HCT116 (cell line): ENCODE measurements around the gene OSBPL10. TPM values are rescaled to one million over a fixed set of nuclear protein-coding genes. Genes with fewer than 3 reads are reported as not detected.

Source experiments
- ATAC-seq: fragments of 200-7000 bp; cut with Tn5 transposase; 2 replicates; pipeline ENCODE4 v1.9.1; 2020; ENCODE audit warnings: mild to moderate bottlenecking, moderate library complexity
- BruUV-seq: library from RNA; stranded (reverse); fragments of 400-500 nt; replicated peaks from 2 replicates; lab custom pipeline; 2021; lab: Mats Ljungman, UMichigan
- CTCF ChIA-PET: fragments of 300-600 bp; sonication (Branson Sonifier 250); formaldehyde crosslinking; loops from one replicate; lab custom pipeline; 2021; ENCODE audit warnings: antibody characterized with exemption; lab: Charles Lee
- POLR2A ChIA-PET: fragments of 300-600, 350-600 bp; sonication (Branson Sonifier 250); formaldehyde crosslinking; loops from one replicate; lab custom pipeline; 2021; ENCODE audit warnings: antibody characterized with exemption; lab: Charles Lee
- RAD21 ChIA-PET, 2 experiments: fragments of 300-600 bp; sonication (Branson Sonifier 250); formaldehyde crosslinking; loops; one replicate each; lab custom pipeline; 2023; ENCODE audit warnings: low total read pairs in 2 of 2; ENCODE audit not compliant: uncharacterized antibody in 2 of 2, unreplicated experiment in 2 of 2, low non-redundant PET in 1 of 2; lab: Charles Lee
- DNase-seq: peaks from one replicate; pipeline ENCODE4 v3.0.0-alpha.2; 2010; ENCODE audit warnings: low read depth, low spot score
- H2AFZ ChIP-seq: fragments of 200-600 bp; shearing (Covaris generic), sonication (generic); 2 replicates; pipeline ENCODE4 v1.6.1; 2017; ENCODE audit warnings: low read depth, mixed run types, mixed read lengths, antibody characterized with exemption, low read length; ENCODE audit not compliant: poor library complexity, severe bottlenecking
- H3K27ac ChIP-seq: 2 replicates; pipeline ENCODE4 v1.5.1; 2012; ENCODE audit warnings: low read depth, low read length
- H3K27me3 ChIP-seq: fragments of 200-600 bp; sonication (generic); 2 replicates; pipeline ENCODE4 v1.6.1; 2016; ENCODE audit warnings: mixed run types, low read length, mixed read lengths; ENCODE audit not compliant: insufficient read depth
- H3K36me3 ChIP-seq, 2 experiments: fragments of 200-500 bp in 1 of 2; fragments of 200-600 bp in 1 of 2; sonication (Bioruptor generic) in 1 of 2; sonication (generic) in 1 of 2; 2 replicates each; pipeline versions ENCODE4 v1.5.1 to v1.6.1; 2014 to 2016; ENCODE audit warnings: low read length in 2 of 2, inconsistent platforms in 1 of 2, mixed read lengths in 1 of 2, mixed run types in 1 of 2; ENCODE audit not compliant: insufficient read depth in 2 of 2, control insufficient read depth in 1 of 2
- H3K4me1 ChIP-seq, 2 experiments: fragments of 200-600 bp in 1 of 2; sonication (generic) in 1 of 2; 2 replicates each; pipeline versions ENCODE4 v1.5.1 to v1.6.1; 2012 to 2017; ENCODE audit warnings: low read length in 2 of 2, inconsistent platforms in 1 of 2, mild to moderate bottlenecking in 1 of 2, mixed read lengths in 1 of 2, mixed run types in 1 of 2, moderate library complexity in 1 of 2; ENCODE audit not compliant: insufficient read depth in 2 of 2, control insufficient read depth in 1 of 2
- H3K4me2 ChIP-seq: fragments of 200-600 bp; sonication (generic); 2 replicates; pipeline ENCODE4 v1.6.1; 2017; ENCODE audit warnings: mixed run types, low read length, mixed read lengths
- H3K4me3 ChIP-seq, 2 experiments: fragments of 200-600 bp in 1 of 2; sonication (generic) in 1 of 2; replicated peaks in 1 of 2; 2 replicates each; pipeline ENCODE4 v1.5.1; 2011 to 2016; ENCODE audit warnings: low read length in 2 of 2, control low read depth in 1 of 2, low read depth in 1 of 2, mild to moderate bottlenecking in 1 of 2, mixed read lengths in 1 of 2, mixed run types in 1 of 2
- H3K79me2 ChIP-seq: fragments of 200-600 bp; sonication (generic); 2 replicates; pipeline ENCODE4 v1.6.1; 2017; ENCODE audit warnings: mild to moderate bottlenecking, mixed run types, low read length, moderate library complexity, mixed read lengths; ENCODE audit not compliant: insufficient read depth
- H3K9ac ChIP-seq: fragments of 200-600 bp; sonication (generic); 2 replicates; pipeline ENCODE4 v1.6.1; 2016; ENCODE audit warnings: low read length, mixed read lengths
- H3K9me2 ChIP-seq: fragments of 200-600 bp; sonication (generic), shearing (Covaris generic); 2 replicates; pipeline ENCODE4 v1.6.1; 2017; ENCODE audit warnings: mixed run types, mild to moderate bottlenecking, moderate library complexity; ENCODE audit not compliant: insufficient read depth
- H3K9me3 ChIP-seq, 2 experiments: fragments of 200-500 bp in 1 of 2; fragments of 200-600 bp in 1 of 2; sonication (Bioruptor generic) in 1 of 2; sonication (generic) in 1 of 2; 2 replicates each; pipeline ENCODE4 v1.6.1; 2014 to 2017; ENCODE audit warnings: low read length in 2 of 2, mixed read lengths in 2 of 2, inconsistent platforms in 1 of 2, low read depth in 1 of 2, mild to moderate bottlenecking in 1 of 2, mixed run types in 1 of 2, moderate library complexity in 1 of 2; ENCODE audit not compliant: control insufficient read depth in 1 of 2, insufficient read depth in 1 of 2
- H4K20me1 ChIP-seq: fragments of 200-600 bp; sonication (generic), shearing (Covaris generic); 2 replicates; pipeline ENCODE4 v1.6.1; 2017; ENCODE audit warnings: mixed run types, mild to moderate bottlenecking, moderate library complexity; ENCODE audit not compliant: insufficient read depth
- CBX3 ChIP-seq: IDR thresholded peaks from 2 replicates; pipeline ENCODE4 v1.6.1; 2012; ENCODE audit warnings: low read depth
- CEBPB ChIP-seq: IDR thresholded peaks from 2 replicates; pipeline ENCODE4 v1.6.1; 2012; ENCODE audit warnings: low read depth
- ELF1 ChIP-seq: IDR thresholded peaks from 2 replicates; pipeline ENCODE4 v1.6.1; 2012; ENCODE audit warnings: low read depth, borderline replicate concordance
- EZH2 ChIP-seq: fragments of 200-600 bp; sonication (generic); IDR thresholded peaks from 2 replicates; pipeline ENCODE4 v1.6.1; 2017; ENCODE audit warnings: antibody characterized with exemption, mixed run types
- EZH2phosphoT487 ChIP-seq: fragments of 200-600 bp; IDR thresholded peaks from 2 replicates; pipeline ENCODE4 v1.6.1; 2018; ENCODE audit warnings: antibody characterized with exemption, borderline replicate concordance
- FOSL1 ChIP-seq: IDR thresholded peaks from 2 replicates; pipeline ENCODE4 v1.6.1; 2012; ENCODE audit warnings: low read depth
- JUND ChIP-seq: IDR thresholded peaks from 2 replicates; pipeline ENCODE4 v1.6.1; 2012
- POLR2A ChIP-seq: IDR thresholded peaks from 2 replicates; pipeline ENCODE4 v1.7.0; 2011; ENCODE audit warnings: borderline replicate concordance; ENCODE audit not compliant: insufficient read depth, insufficient read length; ENCODE audit errors: extremely low read depth
- RAD21 ChIP-seq: IDR thresholded peaks from 2 replicates; pipeline ENCODE4 v1.6.1; 2012; ENCODE audit warnings: low read depth, mild to moderate bottlenecking
- SIN3A ChIP-seq: IDR thresholded peaks from 2 replicates; pipeline ENCODE4 v1.6.1; 2012; ENCODE audit warnings: low read depth
- SRF ChIP-seq: IDR thresholded peaks from 2 replicates; pipeline ENCODE4 v1.6.1; 2012; ENCODE audit warnings: low read depth
- intact Hi-C: fragments of 100-400 bp; cut with micrococcal nuclease; formaldehyde crosslinking; loops from 2 replicates; pipeline ENCODE4 v1.10.0; 2022
- total RNA-seq: library from RNA; stranded (reverse); gene quantifications from one replicate; pipeline ENCODE4 v1.2.1, GENCODE V29; 2021; ENCODE audit not compliant: unreplicated experiment
- TF ChIP-seq, protein P1 (sequence below): IDR thresholded peaks from 2 replicates; pipeline ENCODE4 v1.6.1; 2012; ENCODE audit warnings: low read depth
- TF ChIP-seq, protein P2 (sequence below), 3 experiments: fragments of 200-600 bp in 1 of 3; sonication (generic) in 1 of 3; IDR thresholded peaks in 2 of 3; conservative IDR thresholded peaks in 1 of 3; 2 replicates each; pipeline ENCODE4 v1.5.1; 2012 to 2017; ENCODE audit warnings: low read depth in 2 of 3, low read length in 2 of 3, antibody characterized with exemption in 1 of 3, borderline replicate concordance in 1 of 3, control low read depth in 1 of 3, mild to moderate bottlenecking in 1 of 3, mixed read lengths in 1 of 3, mixed run types in 1 of 3, moderate library complexity in 1 of 3; ENCODE audit not compliant: insufficient read depth in 1 of 3

The OSBPL10 gene
- total RNA-seq, 1 experiment from 2014 or later, result 25.8 TPM

DNA sequence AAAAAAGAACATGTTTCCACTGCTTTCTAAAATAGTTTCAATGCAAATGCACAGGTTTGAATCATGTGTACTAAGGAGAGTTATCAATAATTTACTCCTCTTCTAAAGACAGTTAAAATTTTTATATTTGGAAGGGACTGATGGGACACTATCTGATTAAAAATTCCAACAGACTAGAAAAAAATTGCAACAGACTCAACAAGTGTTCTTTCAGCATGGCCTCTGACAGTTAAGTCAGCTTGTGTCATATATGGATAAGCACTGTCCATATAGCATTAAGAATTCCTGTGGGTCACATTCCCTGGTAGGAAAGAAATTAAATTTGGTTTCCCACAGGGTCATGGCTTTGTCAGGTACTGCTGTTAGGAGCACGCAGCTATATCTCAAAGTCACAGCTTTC is 96.8 kb downstream of the OSBPL10 start:
- H3K36me3 ChIP-seq, result no peaks in the 10 kb centered on the region
- no peaks in the 10 kb centered on the region for H3K27me3 ChIP-seq
- no peak overlapping the region for H2AFZ ChIP-seq
- no peak for ATAC-seq
- no peak overlapping the region for H3K4me3 ChIP-seq
- TF ChIP-seq CEBPB, result no peak
- TF ChIP-seq, protein P1, sequence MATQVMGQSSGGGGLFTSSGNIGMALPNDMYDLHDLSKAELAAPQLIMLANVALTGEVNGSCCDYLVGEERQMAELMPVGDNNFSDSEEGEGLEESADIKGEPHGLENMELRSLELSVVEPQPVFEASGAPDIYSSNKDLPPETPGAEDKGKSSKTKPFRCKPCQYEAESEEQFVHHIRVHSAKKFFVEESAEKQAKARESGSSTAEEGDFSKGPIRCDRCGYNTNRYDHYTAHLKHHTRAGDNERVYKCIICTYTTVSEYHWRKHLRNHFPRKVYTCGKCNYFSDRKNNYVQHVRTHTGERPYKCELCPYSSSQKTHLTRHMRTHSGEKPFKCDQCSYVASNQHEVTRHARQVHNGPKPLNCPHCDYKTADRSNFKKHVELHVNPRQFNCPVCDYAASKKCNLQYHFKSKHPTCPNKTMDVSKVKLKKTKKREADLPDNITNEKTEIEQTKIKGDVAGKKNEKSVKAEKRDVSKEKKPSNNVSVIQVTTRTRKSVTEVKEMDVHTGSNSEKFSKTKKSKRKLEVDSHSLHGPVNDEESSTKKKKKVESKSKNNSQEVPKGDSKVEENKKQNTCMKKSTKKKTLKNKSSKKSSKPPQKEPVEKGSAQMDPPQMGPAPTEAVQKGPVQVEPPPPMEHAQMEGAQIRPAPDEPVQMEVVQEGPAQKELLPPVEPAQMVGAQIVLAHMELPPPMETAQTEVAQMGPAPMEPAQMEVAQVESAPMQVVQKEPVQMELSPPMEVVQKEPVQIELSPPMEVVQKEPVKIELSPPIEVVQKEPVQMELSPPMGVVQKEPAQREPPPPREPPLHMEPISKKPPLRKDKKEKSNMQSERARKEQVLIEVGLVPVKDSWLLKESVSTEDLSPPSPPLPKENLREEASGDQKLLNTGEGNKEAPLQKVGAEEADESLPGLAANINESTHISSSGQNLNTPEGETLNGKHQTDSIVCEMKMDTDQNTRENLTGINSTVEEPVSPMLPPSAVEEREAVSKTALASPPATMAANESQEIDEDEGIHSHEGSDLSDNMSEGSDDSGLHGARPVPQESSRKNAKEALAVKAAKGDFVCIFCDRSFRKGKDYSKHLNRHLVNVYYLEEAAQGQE, result no peak
- TF ChIP-seq SRF, result no peak
- TF ChIP-seq POLR2A, result no peak
- no peak for TF ChIP-seq EZH2phosphoT487
- no TSS peak for BruUV-seq
- H3K9me3 ChIP-seq, result no peaks in the 10 kb centered on the region
- POLR2A ChIA-PET, result no interaction called here
- H3K79me2 ChIP-seq, result peaks cover 3% of the 10 kb centered on the region; the same call in 1 of the 2 replicates
- H3K9ac ChIP-seq, result no peak overlapping the region
- DNase-seq, result no peak
- RAD21 ChIA-PET, result no interaction called here
- CTCF ChIA-PET, result no interaction called here
- H3K4me1 ChIP-seq, result no peaks in the 10 kb centered on the region
- H4K20me1 ChIP-seq, result no peaks in the 10 kb centered on the region
- no peak overlapping the region for H3K4me2 ChIP-seq
- H3K9me2 ChIP-seq, result no peaks in the 10 kb centered on the region
- intact Hi-C loops, result no loop called here
- no peak overlapping the region for H3K27ac ChIP-seq

- RAD21 ChIA-PET, result no interaction called here
- Histone ChIP-seq H3K9me2 (no peaks in the 10 kb centered on the region), H3K4me2 (no peak overlapping the region), H3K36me3 (no peaks in the 10 kb centered on the region), H3K4me1 (no peaks in the 10 kb centered on the region), H4K20me1 (no peaks in the 10 kb centered on the region), H3K9me3 (no peaks in the 10 kb centered on the region), H2AFZ (no peak overlapping the region), H3K9ac (no peak overlapping the region), H3K4me3 (no peak overlapping the region), H3K27me3 (no peaks in the 10 kb centered on the region), H3K27ac (no peak overlapping the region), H3K79me2 (no peaks in the 10 kb centered on the region)
- CTCF ChIA-PET, result no interaction called here
- DNase-seq, result no peak
- BruUV-seq, result no TSS peak
- POLR2A ChIA-PET, result interaction anchor here (1.2 kb wide), 1 partner anchor 19 kb away, joined by 3 read pairs; no protein-coding TSS in a partner anchor
- intact Hi-C loops, result no loop called here
- no peak for ATAC-seq
- TF ChIP-seq SIN3A (no peak), EZH2 (no peak), POLR2A (no peak), RAD21 (no peak), ELF1 (no peak), FOSL1 (no peak), JUND (no peak), CBX3 (no peak)
- TF ChIP-seq, protein P2, sequence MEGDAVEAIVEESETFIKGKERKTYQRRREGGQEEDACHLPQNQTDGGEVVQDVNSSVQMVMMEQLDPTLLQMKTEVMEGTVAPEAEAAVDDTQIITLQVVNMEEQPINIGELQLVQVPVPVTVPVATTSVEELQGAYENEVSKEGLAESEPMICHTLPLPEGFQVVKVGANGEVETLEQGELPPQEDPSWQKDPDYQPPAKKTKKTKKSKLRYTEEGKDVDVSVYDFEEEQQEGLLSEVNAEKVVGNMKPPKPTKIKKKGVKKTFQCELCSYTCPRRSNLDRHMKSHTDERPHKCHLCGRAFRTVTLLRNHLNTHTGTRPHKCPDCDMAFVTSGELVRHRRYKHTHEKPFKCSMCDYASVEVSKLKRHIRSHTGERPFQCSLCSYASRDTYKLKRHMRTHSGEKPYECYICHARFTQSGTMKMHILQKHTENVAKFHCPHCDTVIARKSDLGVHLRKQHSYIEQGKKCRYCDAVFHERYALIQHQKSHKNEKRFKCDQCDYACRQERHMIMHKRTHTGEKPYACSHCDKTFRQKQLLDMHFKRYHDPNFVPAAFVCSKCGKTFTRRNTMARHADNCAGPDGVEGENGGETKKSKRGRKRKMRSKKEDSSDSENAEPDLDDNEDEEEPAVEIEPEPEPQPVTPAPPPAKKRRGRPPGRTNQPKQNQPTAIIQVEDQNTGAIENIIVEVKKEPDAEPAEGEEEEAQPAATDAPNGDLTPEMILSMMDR (IDR thresholded peaks at IDR 0.05 in 2 of 3, conservative IDR thresholded peaks at IDR 0.05 in 1 of 3; ENCODE audit: borderline replicate concordance in 1 of 3, insufficient read depth in 1 of 3, low read depth in 2 of 3, low read length in 2 of 3), result no peak
- TF ChIP-seq, protein P1, result no peak
Observed at GRCh38 chr3:31882895-31883294, 98.2 kb downstream of the OSBPL10 start.
